HepG2 (cell line): ENCODE measurements around the gene ANO1. TPM values are rescaled to one million over a fixed set of nuclear protein-coding genes. Genes with fewer than 3 reads are reported as not detected.

Experiments
- AGO2 ChIP-seq: fragments of 200-400 bp; formaldehyde crosslinking; optimal IDR thresholded peaks from 2 replicates; pipeline ENCODE3; 2017; ENCODE audit warnings: mild to moderate bottlenecking, low read depth, low read length, moderate library complexity
- ARHGAP35 ChIP-seq: sonication (generic); formaldehyde crosslinking; IDR thresholded peaks from 2 replicates; pipeline ENCODE4 v1.9.0; 2022; ENCODE audit warnings: mild to moderate bottlenecking, inconsistent platforms, moderate library complexity, missing genetic modification reagents, borderline replicate concordance
- ETV5 ChIP-seq: IDR thresholded peaks from 2 replicates; pipeline ENCODE4 v1.6.1; 2018; ENCODE audit warnings: missing biosample characterization, missing genetic modification reagents, inconsistent platforms, borderline replicate concordance
- PHF21A ChIP-seq: sonication (generic); formaldehyde crosslinking; IDR thresholded peaks from 2 replicates; pipeline ENCODE4 v1.5.0; 2020; ENCODE audit warnings: mild to moderate bottlenecking, missing genetic modification reagents
- RBFOX2 ChIP-seq: fragments of 200-400 bp; formaldehyde crosslinking; IDR thresholded peaks from 2 replicates; pipeline ENCODE4 v1.6.1; 2017; ENCODE audit warnings: low read depth, mild to moderate bottlenecking, low read length
- ZBTB34 ChIP-seq: sonication (generic); formaldehyde crosslinking; IDR thresholded peaks from 2 replicates; pipeline ENCODE4 v1.8.0; 2022; ENCODE audit warnings: mild to moderate bottlenecking, missing genetic modification reagents
- ZBTB7B ChIP-seq: sonication (generic); formaldehyde crosslinking; IDR thresholded peaks from 2 replicates; pipeline ENCODE4 v1.4.0; 2020; ENCODE audit warnings: missing genetic modification reagents
- ZNF138 ChIP-seq: sonication (generic); formaldehyde crosslinking; IDR thresholded peaks from 2 replicates; pipeline ENCODE4 v1.5.0; 2020; ENCODE audit warnings: mild to moderate bottlenecking, low read depth, missing genetic modification reagents
- ZNF383 ChIP-seq: sonication (generic); formaldehyde crosslinking; IDR thresholded peaks from 2 replicates; pipeline ENCODE4 v1.4.0; 2020; ENCODE audit warnings: missing genetic modification reagents, mild to moderate bottlenecking, borderline replicate concordance
- ZNF510 ChIP-seq: sonication (generic); formaldehyde crosslinking; IDR thresholded peaks from 2 replicates; pipeline ENCODE4 v1.4.0; 2020; ENCODE audit warnings: low read depth, mild to moderate bottlenecking, missing genetic modification reagents
- ZNF576 ChIP-seq: sonication (generic); formaldehyde crosslinking; IDR thresholded peaks from 2 replicates; pipeline ENCODE4 v1.4.0; 2020; ENCODE audit warnings: mild to moderate bottlenecking, missing genetic modification reagents
- ZNF598 ChIP-seq: sonication (generic); formaldehyde crosslinking; IDR thresholded peaks from 2 replicates; pipeline ENCODE4 v1.5.1; 2020; ENCODE audit warnings: mild to moderate bottlenecking, missing genetic modification reagents, borderline replicate concordance
- ZNF614 ChIP-seq: IDR thresholded peaks from 2 replicates; pipeline ENCODE4 v1.6.1; 2018; ENCODE audit warnings: missing biosample characterization, missing genetic modification reagents, inconsistent platforms, borderline replicate concordance
- ZNF768 ChIP-seq: sonication (generic); formaldehyde crosslinking; IDR thresholded peaks from 2 replicates; pipeline ENCODE4 v1.4.0; 2020; ENCODE audit warnings: missing genetic modification reagents
- ZSCAN30 ChIP-seq: sonication (generic); formaldehyde crosslinking; IDR thresholded peaks from 2 replicates; pipeline ENCODE4 v1.5.0; 2020; ENCODE audit warnings: mild to moderate bottlenecking, missing genetic modification reagents
- polyA plus RNA-seq, 8 experiments: library from polyadenylated mRNA; depleted of rRNA in 3 of 8; stranded (reverse) in 7 of 8; unstranded in 1 of 8; fragments of >200 nt; fragmentation: Illumina TruSeq in 4 of 8; extraction: Trizol in 4 of 8; gene quantifications; 2 replicates each; pipeline versions ENCODE4 v1.2.1 to v1.2.3, GENCODE V29; 2011 to 2016; ENCODE audit warnings: low read depth in 4 of 8, missing spikeins in 1 of 8, mixed read lengths in 1 of 8; ENCODE audit not compliant: insufficient read depth in 1 of 8
- total RNA-seq, 5 experiments: library from RNA; depleted of rRNA; stranded (reverse); fragments of >200 nt; fragmentation: Illumina TruSeq; extraction: Trizol; gene quantifications; 2 replicates each; pipeline ENCODE4 v1.2.3, GENCODE V29; 2016; ENCODE audit warnings: low read depth in 1 of 5
- TF ChIP-seq, protein P1 (sequence below): sonication (generic); formaldehyde crosslinking; IDR thresholded peaks from 2 replicates; pipeline ENCODE4 v1.5.0; 2020; ENCODE audit warnings: mild to moderate bottlenecking, missing genetic modification reagents, moderate library complexity
- TF ChIP-seq, protein P2 (sequence below): sonication (generic); formaldehyde crosslinking; IDR thresholded peaks from 2 replicates; pipeline ENCODE4 v1.8.0; 2022; ENCODE audit warnings: low read depth, missing genetic modification reagents
- TF ChIP-seq, protein P3 (sequence below): sonication (generic); formaldehyde crosslinking; IDR thresholded peaks from 2 replicates; pipeline ENCODE4 v1.4.0; 2020; ENCODE audit warnings: mild to moderate bottlenecking, missing genetic modification reagents

ANO1 gene
- total and polyA plus RNA-seq, 2 of the 13 experiments (the other 11 are each of a cell fraction or from before 2014, with no cell fraction given) = not detected

- TF ChIP-seq ETV5 (CRISPR knock-in tag) (peak; percentile 42; the same call in 1 of the 2 replicates), ZNF598 (CRISPR knock-in tag) (0 out of 2 replicates have a peak, but pooled peaks have one; percentile 46), ZBTB34 (CRISPR knock-in tag) (peak; percentile 53; the same call in 1 of the 2 replicates), ZNF768 (CRISPR knock-in tag) (peak; percentile 56; the same call in 1 of the 2 replicates), ZNF383 (no peak), RBFOX2 (peak; percentile 95), AGO2 (peak; percentile 84), ZNF138 (CRISPR knock-in tag) (0 out of 2 replicates have a peak, but pooled peaks have one; percentile 29), ZSCAN30 (CRISPR knock-in tag) (0 out of 2 replicates have a peak, but pooled peaks have one; percentile 41), ZNF510 (0 out of 2 replicates have a peak, but pooled peaks have one; percentile 51), PHF21A (CRISPR knock-in tag) (peak; percentile 44; the same call in 1 of the 2 replicates), ZNF576 (CRISPR knock-in tag) (no peak), ZNF614 (CRISPR knock-in tag) (0 out of 2 replicates have a peak, but pooled peaks have one; percentile 20), ARHGAP35 (CRISPR knock-in tag) (no peak), ZBTB7B (no peak)
- TF ChIP-seq, protein P1, sequence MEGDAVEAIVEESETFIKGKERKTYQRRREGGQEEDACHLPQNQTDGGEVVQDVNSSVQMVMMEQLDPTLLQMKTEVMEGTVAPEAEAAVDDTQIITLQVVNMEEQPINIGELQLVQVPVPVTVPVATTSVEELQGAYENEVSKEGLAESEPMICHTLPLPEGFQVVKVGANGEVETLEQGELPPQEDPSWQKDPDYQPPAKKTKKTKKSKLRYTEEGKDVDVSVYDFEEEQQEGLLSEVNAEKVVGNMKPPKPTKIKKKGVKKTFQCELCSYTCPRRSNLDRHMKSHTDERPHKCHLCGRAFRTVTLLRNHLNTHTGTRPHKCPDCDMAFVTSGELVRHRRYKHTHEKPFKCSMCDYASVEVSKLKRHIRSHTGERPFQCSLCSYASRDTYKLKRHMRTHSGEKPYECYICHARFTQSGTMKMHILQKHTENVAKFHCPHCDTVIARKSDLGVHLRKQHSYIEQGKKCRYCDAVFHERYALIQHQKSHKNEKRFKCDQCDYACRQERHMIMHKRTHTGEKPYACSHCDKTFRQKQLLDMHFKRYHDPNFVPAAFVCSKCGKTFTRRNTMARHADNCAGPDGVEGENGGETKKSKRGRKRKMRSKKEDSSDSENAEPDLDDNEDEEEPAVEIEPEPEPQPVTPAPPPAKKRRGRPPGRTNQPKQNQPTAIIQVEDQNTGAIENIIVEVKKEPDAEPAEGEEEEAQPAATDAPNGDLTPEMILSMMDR (CRISPR knock-in tag) = 0 out of 2 replicates have a peak, but pooled peaks have one; percentile 19
- TF ChIP-seq, protein P2, sequence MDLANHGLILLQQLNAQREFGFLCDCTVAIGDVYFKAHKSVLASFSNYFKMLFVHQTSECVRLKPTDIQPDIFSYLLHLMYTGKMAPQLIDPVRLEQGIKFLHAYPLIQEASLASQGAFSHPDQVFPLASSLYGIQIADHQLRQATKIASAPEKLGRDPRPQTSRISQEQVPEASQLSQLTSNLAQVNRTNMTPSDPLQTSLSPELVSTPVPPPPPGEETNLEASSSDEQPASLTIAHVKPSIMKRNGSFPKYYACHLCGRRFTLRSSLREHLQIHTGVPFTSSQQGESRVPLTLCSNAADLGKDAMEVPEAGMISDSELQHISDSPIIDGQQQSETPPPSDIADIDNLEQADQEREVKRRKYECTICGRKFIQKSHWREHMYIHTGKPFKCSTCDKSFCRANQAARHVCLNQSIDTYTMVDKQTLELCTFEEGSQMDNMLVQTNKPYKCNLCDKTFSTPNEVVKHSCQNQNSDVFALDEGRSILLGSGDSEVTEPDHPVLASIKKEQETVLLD (CRISPR knock-in tag) = no peak
- TF ChIP-seq, protein P3, sequence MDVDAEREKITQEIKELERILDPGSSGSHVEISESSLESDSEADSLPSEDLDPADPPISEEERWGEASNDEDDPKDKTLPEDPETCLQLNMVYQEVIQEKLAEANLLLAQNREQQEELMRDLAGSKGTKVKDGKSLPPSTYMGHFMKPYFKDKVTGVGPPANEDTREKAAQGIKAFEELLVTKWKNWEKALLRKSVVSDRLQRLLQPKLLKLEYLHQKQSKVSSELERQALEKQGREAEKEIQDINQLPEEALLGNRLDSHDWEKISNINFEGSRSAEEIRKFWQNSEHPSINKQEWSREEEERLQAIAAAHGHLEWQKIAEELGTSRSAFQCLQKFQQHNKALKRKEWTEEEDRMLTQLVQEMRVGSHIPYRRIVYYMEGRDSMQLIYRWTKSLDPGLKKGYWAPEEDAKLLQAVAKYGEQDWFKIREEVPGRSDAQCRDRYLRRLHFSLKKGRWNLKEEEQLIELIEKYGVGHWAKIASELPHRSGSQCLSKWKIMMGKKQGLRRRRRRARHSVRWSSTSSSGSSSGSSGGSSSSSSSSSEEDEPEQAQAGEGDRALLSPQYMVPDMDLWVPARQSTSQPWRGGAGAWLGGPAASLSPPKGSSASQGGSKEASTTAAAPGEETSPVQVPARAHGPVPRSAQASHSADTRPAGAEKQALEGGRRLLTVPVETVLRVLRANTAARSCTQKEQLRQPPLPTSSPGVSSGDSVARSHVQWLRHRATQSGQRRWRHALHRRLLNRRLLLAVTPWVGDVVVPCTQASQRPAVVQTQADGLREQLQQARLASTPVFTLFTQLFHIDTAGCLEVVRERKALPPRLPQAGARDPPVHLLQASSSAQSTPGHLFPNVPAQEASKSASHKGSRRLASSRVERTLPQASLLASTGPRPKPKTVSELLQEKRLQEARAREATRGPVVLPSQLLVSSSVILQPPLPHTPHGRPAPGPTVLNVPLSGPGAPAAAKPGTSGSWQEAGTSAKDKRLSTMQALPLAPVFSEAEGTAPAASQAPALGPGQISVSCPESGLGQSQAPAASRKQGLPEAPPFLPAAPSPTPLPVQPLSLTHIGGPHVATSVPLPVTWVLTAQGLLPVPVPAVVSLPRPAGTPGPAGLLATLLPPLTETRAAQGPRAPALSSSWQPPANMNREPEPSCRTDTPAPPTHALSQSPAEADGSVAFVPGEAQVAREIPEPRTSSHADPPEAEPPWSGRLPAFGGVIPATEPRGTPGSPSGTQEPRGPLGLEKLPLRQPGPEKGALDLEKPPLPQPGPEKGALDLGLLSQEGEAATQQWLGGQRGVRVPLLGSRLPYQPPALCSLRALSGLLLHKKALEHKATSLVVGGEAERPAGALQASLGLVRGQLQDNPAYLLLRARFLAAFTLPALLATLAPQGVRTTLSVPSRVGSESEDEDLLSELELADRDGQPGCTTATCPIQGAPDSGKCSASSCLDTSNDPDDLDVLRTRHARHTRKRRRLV (CRISPR knock-in tag) = no peak
Measured at GRCh38 chr11:70202920-70203750, 125.0 kb downstream of the ANO1 start, which contains the start of gene FADD (continued).
